GM12878 (cell line): ENCODE measurements around the gene ANKDD1A.

Experiments used
- PKNOX1 ChIP-seq: fragments of 450-650 bp; IDR thresholded peaks from 2 replicates; pipeline ENCODE4 v1.6.1; 2016; ENCODE audit warnings: mild to moderate bottlenecking
- POLR2AphosphoS5 ChIP-seq: IDR thresholded peaks from 2 replicates; pipeline ENCODE4 v1.6.1; 2011; ENCODE audit warnings: mild to moderate bottlenecking, low read length, inconsistent platforms
- SMARCA5 ChIP-seq: fragments of 450-650 bp; IDR thresholded peaks from 2 replicates; pipeline ENCODE4 v1.6.1; 2017; ENCODE audit warnings: mild to moderate bottlenecking

- TF ChIP-seq PKNOX1: no peak
- no peak for TF ChIP-seq POLR2AphosphoS5
- no peak for TF ChIP-seq SMARCA5
Observed at GRCh38 chr15:64877435-64877834, 34.3 kb upstream of the ANKDD1A start.
